Right lobe of liver (tissue), 6 donors: ENCODE measurements around the gene MUC4. TPM values are rescaled to one million over a fixed set of nuclear protein-coding genes. Genes with fewer than 3 reads are reported as not detected.

ENCODE experiments used
- ATAC-seq, 4 donors: fragments of 200-7000 bp; cut with Tn5 transposase; one replicate each; pipeline ENCODE4 v1.9.1; 2020; ENCODE audit warnings: mild to moderate bottlenecking in 4 of 4, moderate library complexity in 4 of 4
- DNase-seq, 3 donors: peaks; one replicate each; pipeline ENCODE4 v3.0.0-alpha.2; 2020
- H3K27ac ChIP-seq, 3 donors: fragments of 200-600 bp; one replicate each; pipeline ENCODE4 v1.8.0; 2022
- H3K27me3 ChIP-seq, 2 donors: fragments of 200-600 bp; one replicate each; pipeline ENCODE4 v1.8.0; 2022
- H3K36me3 ChIP-seq, 4 donors: fragments of 200-600 bp; sonication (generic) in 1 of 4; one replicate each; pipeline versions ENCODE4 v1.5.1 to v1.8.0; 2017 to 2022; ENCODE audit warnings: control low read depth in 1 of 4
- H3K4me1 ChIP-seq, 4 donors: fragments of 200-600 bp; sonication (generic) in 1 of 4; one replicate each; pipeline versions ENCODE4 v1.5.1 to v1.8.0; 2017 to 2022; ENCODE audit warnings: control low read depth in 1 of 4
- H3K4me3 ChIP-seq, 3 donors: fragments of 200-600 bp; one replicate each; pipeline ENCODE4 v1.8.0; 2022
- H3K9me3 ChIP-seq, 4 donors: fragments of 200-600 bp; sonication (generic) in 1 of 4; one replicate each; pipeline versions ENCODE4 v1.5.1 to v1.8.0; 2017 to 2022; ENCODE audit warnings: control low read depth in 1 of 4
- POLR2A ChIP-seq: fragments of 450-650 bp; IDR thresholded peaks from one replicate; pipeline ENCODE4 v1.6.1; 2017; ENCODE audit warnings: antibody characterized with exemption, mild to moderate bottlenecking
- whole genome bisulfite sequencing: methylation state at CpG from one replicate; pipeline ENCODE4 v1.1.6; 2018; ENCODE audit warnings: low coverage, low lambda C conversion rate; ENCODE audit not compliant: insufficient coverage; ENCODE audit errors: missing lambda C conversion rate; 5-methylcytosine and 5-hydroxymethylcytosine counted together
- intact Hi-C, 2 donors: fragments of 100-400 bp; cut with DNase I; formaldehyde crosslinking; loops; one replicate each; pipeline versions ENCODE4 v1.11.2 to v1.14.1; 2022
- total RNA-seq, 6 experiments: library from RNA; depleted of rRNA in 2 of 6; stranded (reverse); fragments of >200 nt in 2 of 6; fragmentation: NEBNext Ultra II Directional in 3 of 6; extraction: Animal tissue kit (Norgen Biotek cat#: 25700) in 3 of 6; gene quantifications; one replicate each; pipeline versions ENCODE4 v1.1.0 to v1.2.4, GENCODE V29; 2016 to 2023
- TF ChIP-seq, protein P1 (sequence below), 4 donors: fragments of 200-600 bp in 3 of 4; fragments of 450-650 bp in 1 of 4; IDR thresholded peaks; one replicate each; pipeline versions ENCODE4 v1.5.1 to v1.8.0; 2016 to 2022; ENCODE audit warnings: antibody characterized with exemption in 4 of 4, mild to moderate bottlenecking in 2 of 4
- donor health status: DM: no; HTN: yes; CAD: no.
- donor health status: DM: no; HTN: no; CAD: no.
- donor health status: DM: no; HTN: no; CAD: no.
- donor health status: DM: no; HTN: yes; CAD: no.
- donor health status: DM: no; HTN: yes; CAD: no.

Gene MUC4
- total RNA-seq, 6 experiments from 2014 or later: 0.07 to 0.20 TPM; not detected in 4

GRCh38 chr3:195845483-195845882 lies 33.8 kb upstream of the MUC4 start:
- Histone ChIP-seq H3K4me3 (no peak overlapping the region), H3K9me3 (no peaks in the 10 kb centered on the region), H3K4me1 (peaks cover 0 to 8% (median 0%) of the 10 kb centered on the region in 4 donors), H3K36me3 (no peaks in the 10 kb centered on the region), H3K27me3 (no peaks in the 10 kb centered on the region), H3K27ac (no peak overlapping the region)
- WGBS: 88% methylated on average over 6 of the region's 6 CpGs
- no peak for TF ChIP-seq POLR2A
- TF ChIP-seq, protein P1, sequence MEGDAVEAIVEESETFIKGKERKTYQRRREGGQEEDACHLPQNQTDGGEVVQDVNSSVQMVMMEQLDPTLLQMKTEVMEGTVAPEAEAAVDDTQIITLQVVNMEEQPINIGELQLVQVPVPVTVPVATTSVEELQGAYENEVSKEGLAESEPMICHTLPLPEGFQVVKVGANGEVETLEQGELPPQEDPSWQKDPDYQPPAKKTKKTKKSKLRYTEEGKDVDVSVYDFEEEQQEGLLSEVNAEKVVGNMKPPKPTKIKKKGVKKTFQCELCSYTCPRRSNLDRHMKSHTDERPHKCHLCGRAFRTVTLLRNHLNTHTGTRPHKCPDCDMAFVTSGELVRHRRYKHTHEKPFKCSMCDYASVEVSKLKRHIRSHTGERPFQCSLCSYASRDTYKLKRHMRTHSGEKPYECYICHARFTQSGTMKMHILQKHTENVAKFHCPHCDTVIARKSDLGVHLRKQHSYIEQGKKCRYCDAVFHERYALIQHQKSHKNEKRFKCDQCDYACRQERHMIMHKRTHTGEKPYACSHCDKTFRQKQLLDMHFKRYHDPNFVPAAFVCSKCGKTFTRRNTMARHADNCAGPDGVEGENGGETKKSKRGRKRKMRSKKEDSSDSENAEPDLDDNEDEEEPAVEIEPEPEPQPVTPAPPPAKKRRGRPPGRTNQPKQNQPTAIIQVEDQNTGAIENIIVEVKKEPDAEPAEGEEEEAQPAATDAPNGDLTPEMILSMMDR (IDR thresholded peaks at IDR 0.05): no peak
- DNase-seq (no peak), ATAC-seq (no peak)
- intact Hi-C loops: no loop called here

DNA sequence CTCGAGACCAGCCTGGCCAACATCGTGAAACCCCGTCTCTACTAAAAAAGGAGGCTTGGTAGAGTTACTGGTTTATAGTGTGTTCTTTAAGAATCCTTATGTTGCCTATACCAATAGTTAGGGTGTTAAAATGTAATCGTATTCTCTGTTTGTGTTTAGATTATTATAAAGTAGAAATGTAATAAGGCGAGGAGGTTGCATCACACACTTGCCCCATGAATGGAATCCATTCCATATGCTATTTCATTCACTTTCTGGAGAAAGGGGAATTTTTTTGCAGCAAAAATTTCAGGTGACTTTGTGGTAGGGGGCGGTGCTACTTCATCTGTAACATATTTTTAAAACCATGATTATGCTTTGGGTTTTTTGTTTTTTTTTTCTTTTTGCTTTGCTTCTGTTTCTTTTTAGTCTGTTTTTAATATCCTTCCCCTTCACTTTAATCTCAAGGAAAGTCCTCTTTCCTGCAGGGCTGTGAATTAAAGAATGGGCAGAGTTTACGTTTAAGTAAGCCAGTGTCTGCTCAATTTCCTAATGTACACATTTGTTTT lies 33.0 kb upstream of the MUC4 start:
- Histone ChIP-seq H3K36me3 (no peaks in the 10 kb centered on the region), H3K27me3 (no peaks in the 10 kb centered on the region), H3K9me3 (no peaks in the 10 kb centered on the region), H3K4me1 (peaks cover 0 to 8% (median 0%) of the 10 kb centered on the region in 4 donors), H3K4me3 (no peak overlapping the region), H3K27ac (no peak overlapping the region)
- DNase-seq (no peak), ATAC-seq (no peak)
- no peak for TF ChIP-seq POLR2A
- TF ChIP-seq, protein P1 (IDR thresholded peaks at IDR 0.05): no peak
- 80% methylated on average over 6 of the region's 7 CpGs for WGBS
- intact Hi-C loops: no loop called here

DNA sequence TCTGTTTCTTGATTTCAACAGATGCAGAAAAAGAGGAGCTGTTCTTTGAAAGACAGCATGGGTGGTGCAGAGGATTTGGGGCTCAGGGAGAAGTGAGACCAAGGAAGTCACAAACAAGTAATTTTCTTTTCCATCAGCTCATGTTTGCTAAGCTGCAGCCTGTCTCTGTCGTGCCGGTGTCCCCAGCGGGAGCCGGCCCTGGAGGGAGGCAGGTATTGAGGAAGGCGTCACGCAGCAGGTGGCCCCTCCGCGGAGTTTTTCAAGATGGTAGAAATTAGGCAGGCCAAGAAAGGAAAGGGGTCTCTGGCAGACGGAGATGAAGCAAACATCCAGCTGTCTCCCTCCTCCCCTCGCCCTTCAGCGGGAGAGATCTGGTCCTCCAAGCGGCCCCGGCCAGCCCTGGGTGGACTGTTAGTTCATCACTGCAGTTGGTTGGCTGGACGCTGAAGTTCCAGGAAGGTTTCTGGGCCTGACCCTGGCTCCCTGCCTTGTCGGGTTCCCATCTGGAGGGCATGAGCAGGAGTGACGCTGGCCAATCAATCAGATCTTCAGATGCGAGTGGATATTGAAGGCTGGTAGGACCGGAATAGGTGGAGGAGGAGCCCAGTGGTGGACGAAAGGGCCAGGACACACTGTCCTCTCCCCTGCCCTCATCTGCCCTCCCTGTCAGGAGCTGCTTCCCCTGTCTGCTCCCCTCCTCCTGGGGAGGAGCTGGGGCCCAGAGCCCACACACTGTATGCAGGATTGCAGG lies 27.7 kb upstream of the MUC4 start:
- peak overlapping the region in 1 of 3 donors; percentile 66 for H3K27ac ChIP-seq
- 27% methylated on average over 11 of the region's 19 CpGs for WGBS
- H3K4me1 ChIP-seq: no peaks in the 10 kb centered on the region
- H3K27me3 ChIP-seq: no peaks in the 10 kb centered on the region
- intact Hi-C loops: loop anchor here in 1 of 2 donors (10.0 kb wide), 1 partner anchor 75 kb away; no protein-coding TSS in a partner anchor
- no peaks in the 10 kb centered on the region for H3K36me3 ChIP-seq
- H3K4me3 ChIP-seq: peak overlapping the region in 1 of 3 donors; percentile 19
- DNase-seq: peak; percentile 48 to 91 (median 89)
- TF ChIP-seq POLR2A: no peak
- TF ChIP-seq, protein P1 (IDR thresholded peaks at IDR 0.05): no peak
- no peaks in the 10 kb centered on the region for H3K9me3 ChIP-seq
- ATAC-seq: peak; percentile 88 to 97 (median 93)

GRCh38 chr3:195838714-195839113 lies 27.0 kb upstream of the MUC4 start:
- WGBS: 75% methylated on average over 5 of the region's 5 CpGs
- Histone ChIP-seq H3K9me3 (no peaks in the 10 kb centered on the region), H3K4me1 (no peaks in the 10 kb centered on the region), H3K27me3 (no peaks in the 10 kb centered on the region), H3K36me3 (no peaks in the 10 kb centered on the region), H3K4me3 (no peak overlapping the region), H3K27ac (peak overlapping the region in 1 of 3 donors; percentile 66)
- no peak for ATAC-seq
- peak in 1 of 3 donors; percentile 17 for DNase-seq
- intact Hi-C loops: loop anchor here in 1 of 2 donors (10.0 kb wide), 1 partner anchor 74 kb away; no protein-coding TSS in a partner anchor
- TF ChIP-seq, protein P1 (IDR thresholded peaks at IDR 0.05): no peak
- no peak for TF ChIP-seq POLR2A
